HG02981 (cell line): ENCODE results near the gene ZNF512.
"Not testable (repeated sequence)": the region's sequence is repeated elsewhere in the genome, so short reads cannot be mapped to it uniquely, and the experiment has no call there.

Source experiments
- ATAC-seq: cut with Tn5 transposase; IDR thresholded peaks from one replicate; pipeline ENCODE4 v1.9.1; 2021; ENCODE audit warnings: mild to moderate bottlenecking, moderate library complexity; ENCODE audit not compliant: unreplicated experiment

ZNF512 gene

DNA sequence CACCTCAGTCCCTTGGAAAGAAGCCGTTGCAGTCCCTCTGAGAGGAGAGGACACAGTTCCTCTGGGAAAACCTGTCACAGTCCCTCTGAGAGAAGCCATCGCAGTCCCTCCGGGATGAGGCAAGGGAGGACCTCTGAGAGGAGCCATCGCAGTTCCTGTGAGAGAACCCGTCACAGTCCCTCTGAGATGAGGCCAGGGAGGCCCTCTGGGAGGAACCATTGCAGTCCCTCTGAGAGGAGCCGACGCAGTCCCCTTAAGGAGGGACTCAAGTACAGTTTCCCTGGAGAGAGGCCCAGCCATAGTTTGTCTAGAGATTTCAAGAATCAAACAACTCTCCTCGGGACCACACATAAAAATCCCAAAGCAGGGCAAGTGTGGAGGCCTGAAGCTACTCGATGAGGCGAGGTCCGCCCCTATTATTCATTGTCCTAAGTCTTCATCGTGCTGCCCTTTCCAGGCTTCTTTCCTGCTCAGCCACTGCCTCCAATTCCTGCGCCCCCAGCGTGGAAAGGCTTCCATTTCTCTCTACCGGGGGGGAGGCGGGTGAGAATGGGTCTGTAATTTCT, 630 bp upstream of the ZNF512 start:
- no peak for ATAC-seq

- ATAC-seq, result no peak
These were observed 611 bp downstream of the ZNF512 start for GRCh38 chr2:27583390-27583915.

DNA sequence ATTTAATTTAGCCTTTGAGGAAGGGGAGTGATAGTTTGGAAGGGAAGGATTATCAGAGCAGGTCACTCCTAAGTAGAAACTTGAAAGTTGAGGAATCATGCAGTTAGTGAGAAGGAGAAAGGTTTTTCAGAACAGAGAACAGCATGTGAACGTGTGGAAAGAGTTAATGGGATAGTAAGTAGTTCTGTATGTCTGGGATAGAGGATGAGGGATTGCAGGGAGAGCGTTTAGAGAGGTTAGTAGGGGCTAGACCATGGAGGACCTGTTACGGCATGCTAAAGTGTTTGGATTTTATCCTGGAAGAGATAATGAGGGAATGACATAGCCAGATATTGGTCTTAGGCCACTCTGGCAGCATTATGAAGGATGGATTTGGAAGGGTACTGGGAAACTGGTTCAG, 1.8 kb downstream of the ZNF512 start:
- ATAC-seq, result no peak

DNA sequence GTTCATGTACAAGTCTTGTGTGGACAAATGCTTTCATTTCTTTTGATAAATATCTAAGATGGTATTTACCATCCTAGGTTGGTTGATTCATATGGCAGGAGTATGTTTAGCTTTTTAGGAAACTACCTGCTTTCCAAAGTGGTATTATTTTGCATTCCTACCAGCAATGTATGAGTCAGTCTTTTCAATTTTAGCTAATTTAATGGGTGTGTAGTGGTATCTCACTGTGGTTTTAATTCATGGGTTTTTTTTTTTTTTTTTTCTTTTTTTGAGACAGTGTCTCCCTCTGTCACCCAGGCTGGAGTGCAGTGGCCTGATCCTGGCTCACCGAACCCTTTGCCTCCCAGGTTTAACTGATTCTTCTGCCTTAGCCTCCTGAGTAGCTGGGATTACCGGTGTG, 4.2 kb downstream of the ZNF512 start:
- ATAC-seq, result no peak

- no peak for ATAC-seq
These were observed 5.5 kb downstream of the ZNF512 start for GRCh38 chr2:27588308-27588707.

DNA sequence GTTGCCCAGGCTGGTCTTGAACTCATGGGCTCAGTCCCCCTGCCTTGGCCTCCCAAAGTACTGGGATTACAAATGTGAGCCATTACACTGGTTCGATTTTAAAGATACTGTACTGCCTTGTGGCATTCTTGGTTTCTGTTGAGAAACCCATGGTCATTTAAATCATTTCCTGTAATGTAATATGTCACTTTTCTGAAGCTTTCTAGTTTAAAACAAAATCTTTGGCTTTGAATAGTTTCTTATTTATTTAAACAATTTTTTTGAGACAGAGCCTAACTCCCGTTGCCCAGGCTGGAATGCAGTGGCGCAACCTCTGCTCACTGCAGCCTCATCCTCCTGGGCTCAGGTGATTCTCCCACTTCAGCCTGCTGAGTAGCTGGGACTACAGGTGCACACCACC, 8.9 kb downstream of the ZNF512 start:
- ATAC-seq, result no peak

DNA sequence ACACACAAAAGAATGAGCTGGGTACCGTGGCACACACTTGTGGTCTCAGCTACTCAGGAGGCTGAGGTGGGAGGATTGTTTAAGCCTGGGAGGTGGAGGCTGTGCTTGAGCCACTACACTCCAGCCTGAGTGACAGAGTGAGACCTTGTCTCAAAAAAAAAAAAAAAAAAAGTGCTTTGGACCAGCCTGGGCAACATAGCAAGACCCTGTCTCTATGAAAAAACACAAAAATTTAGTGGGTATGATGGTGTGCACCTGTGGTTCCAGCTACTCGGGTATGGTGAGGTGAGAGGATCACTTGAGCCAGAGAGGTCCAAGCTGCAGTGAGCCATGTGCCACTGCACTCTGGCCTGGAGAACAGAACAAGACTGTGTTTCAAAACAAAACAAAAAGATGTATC, 10.4 kb downstream of the ZNF512 start:
- ATAC-seq, result no peak

DNA sequence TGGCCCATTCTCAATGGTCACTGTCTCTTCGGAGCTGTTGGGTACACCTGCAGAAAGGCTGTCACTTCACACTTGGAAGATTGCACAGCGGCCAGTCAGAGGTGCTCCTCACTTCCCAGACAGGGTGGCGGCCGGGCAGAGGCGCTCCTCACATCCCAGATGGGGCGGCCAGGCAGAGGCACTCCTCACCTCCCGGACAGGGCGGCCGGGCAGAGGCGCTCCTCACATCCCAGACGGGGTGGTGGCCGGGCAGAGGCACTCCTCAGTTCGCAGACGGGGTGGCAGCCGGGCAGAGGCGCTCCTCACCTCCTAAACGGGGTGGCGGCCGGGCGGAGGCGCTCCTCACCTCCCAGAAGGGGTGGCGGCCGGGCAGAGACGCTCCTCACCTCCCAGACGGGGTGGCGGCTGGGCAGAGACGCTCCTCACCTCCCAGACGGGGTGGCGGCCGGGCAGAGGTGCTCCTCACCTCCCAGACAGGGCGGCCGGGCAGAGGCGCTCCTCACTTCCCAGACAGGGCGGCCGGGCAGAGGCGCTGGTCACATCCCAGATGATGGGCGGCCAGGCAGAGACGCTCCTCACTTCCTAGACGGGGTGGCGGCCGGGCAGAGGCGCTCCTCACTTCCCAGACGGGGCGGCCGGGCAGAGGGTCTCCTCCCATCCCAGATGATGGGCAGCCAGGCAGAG, 11.3 kb downstream of the ZNF512 start:
- ATAC-seq, result not testable (repeated sequence)

DNA sequence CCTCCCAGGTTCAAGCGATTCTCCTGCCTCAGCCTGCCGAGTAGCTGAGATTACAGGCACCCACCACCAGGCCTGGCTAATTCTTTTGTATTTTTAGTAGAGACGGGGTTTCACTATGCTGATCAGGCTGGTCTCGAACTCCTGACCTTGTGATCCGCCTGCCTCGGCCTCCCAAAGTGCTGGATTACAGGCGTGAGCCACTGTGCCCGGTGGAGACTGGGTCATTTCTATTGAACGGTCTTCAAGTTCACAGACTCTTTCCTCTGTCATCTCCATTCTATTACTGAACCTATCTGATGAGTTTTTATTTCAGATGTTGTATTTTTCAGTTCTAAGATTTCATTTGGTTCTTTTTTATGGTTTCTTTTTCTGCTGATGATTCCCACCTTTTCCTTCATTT, 12.6 kb downstream of the ZNF512 start:
- not testable (repeated sequence) for ATAC-seq

- no peak for ATAC-seq
These were observed 13.8 kb downstream of the ZNF512 start for GRCh38 chr2:27596627-27597026.

DNA sequence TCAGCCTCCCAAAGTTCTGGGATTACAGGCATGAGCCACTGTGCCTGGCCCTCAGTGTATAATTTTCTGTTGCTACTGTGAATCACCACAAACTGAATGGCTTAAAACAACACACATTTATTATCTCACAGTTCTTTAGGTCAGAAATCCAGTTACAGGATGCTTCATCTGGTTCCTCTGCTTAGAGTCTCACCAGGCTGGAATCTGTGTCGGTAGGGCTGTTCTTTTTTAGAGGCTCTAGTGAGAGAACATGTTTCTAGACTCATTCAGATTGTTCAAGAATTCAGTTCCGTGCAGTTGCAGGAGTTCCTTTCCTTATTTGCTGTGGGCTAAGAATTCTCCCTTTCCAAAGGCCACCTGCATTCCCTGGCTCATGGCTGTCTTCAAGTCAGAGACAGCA, 23.8 kb downstream of the ZNF512 start:
- no peak for ATAC-seq

DNA sequence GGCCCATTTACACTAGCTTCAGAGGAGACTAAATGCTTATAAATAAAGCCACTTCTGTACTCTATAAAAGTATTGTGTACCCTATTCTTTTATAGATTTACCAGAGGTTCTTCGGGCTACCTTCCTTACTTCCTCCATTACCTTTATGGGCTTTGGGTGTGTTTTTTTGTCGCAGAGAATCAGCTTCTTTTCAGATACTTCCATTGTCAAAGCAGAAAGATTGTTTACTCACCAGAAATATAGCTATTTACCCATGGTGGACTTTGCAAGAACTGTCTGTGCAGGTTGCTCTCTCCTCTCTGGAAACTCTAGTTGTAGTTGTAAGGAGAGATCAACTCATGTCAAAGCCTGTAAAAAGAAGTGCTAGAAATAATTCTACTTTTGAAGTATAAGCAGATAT, 31.1 kb downstream of the ZNF512 start:
- no peak for ATAC-seq

- no peak for ATAC-seq
These were observed 32.5 kb downstream of the ZNF512 start for GRCh38 chr2:27615316-27615715.

- no peak for ATAC-seq
These were observed 38.7 kb downstream of the ZNF512 start for GRCh38 chr2:27621524-27621923.

- no peak for ATAC-seq
These were observed 40.1 kb downstream of the ZNF512 start for GRCh38 chr2:27622921-27623384.

DNA sequence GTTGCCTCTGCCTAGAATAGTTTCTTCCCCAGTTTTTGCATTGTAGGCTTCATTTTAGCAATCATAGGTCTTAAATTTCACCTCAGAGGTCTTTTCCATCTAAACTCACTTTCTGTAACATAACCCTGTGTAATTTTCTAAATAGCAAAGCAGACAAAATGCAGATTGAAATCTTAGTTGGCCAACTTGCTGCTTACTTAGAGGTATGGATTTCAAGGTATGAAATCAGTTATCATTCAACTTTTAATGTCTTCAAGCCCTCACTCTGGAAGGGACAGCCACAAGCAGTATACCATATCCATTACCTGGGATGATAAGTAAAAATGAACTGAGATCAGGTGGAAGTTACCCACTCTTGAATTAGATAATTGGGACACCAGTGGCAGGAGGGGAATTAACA, 42.1 kb downstream of the ZNF512 start:
- no peak for ATAC-seq

DNA sequence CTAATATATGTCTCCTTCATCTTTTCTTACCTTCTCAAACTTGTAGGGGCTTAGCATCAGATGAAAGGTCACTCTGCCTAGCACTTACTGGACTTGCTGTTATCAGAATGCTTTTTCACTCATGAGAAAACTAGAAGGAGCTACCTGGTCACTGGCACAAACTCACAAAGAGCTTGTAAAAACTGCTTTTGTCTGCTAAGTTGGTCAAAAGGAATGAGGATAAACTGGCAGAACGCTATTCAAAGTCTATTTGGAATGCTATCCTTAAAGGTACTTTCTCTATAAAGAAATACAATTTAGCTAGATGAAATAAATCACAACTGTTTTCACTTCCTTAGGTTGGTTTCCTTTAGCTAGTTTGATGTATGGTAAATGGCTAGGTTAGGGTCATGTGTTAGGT, 43.5 kb downstream of the ZNF512 start:
- not testable (repeated sequence) for ATAC-seq

- not testable (repeated sequence) for ATAC-seq
These were observed 44.1 kb downstream of the ZNF512 start for GRCh38 chr2:27626921-27627320.

- ATAC-seq, result peak; percentile 17
These were observed 45.3 kb downstream of the ZNF512 start for GRCh38 chr2:27627963-27628766.

DNA sequence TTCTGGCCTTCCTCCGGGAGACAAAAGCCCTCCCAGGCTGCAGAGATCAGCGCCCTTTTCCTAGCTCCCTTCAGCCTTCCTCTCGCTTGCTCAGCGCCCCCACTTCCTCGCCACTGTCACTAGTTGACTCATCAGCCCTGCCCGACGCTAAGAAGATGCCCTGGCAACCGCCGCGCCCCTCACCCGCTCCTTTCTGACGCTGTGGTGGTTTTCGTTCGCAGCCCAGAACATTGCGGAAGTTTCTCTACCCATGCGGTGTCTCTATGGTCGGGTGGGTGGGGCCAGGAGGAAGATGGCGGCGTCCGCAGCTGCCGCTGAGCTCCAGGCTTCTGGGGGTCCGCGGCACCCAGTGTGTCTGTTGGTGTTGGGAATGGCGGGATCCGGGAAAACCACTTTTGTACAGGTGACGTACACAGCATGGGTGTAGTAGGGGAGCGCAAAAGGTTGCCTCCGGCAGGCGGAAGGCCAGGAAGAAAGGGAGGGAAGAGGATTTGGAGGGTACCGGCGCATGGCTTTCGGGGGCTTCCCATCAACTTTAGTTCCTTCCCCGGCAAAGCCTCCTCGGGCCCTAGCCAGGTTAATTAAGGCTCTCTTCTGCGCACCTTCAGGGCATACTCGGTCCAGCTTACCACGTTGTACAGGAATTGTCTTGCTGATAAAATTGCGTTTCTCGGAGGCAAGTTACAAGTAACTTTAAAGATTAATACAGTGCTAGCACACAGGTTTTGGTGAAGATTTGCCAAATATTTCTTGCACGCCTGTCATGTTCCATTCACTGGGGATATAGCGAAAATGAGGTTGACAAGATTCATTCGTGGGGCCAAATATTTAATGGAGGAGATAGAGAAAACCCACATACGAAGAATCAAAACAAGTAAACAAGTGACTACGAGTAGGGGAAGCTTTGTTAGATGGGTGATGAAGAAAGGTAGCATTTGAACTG, 46.2 kb downstream of the ZNF512 start, which contains the start of the genes CCDC121 and GPN1:
Gene CCDC121, minus strand, starts transcription at position 246 of the 943 bp plus-strand sequence. CDS start 1,213 bp downstream, outside the sequence.
Gene GPN1, plus strand, starts transcription at position 284 of the 943 bp plus-strand sequence. Its CDS starts 9 bp downstream, at position 293.
- peak; percentile 98 for ATAC-seq
